BJ (cell line): ENCODE data around the gene COPS9. TPM values are rescaled to one million over a fixed set of nuclear protein-coding genes. Genes with fewer than 3 reads are reported as not detected.

Experiments
- CTCF ChIA-PET: fragments of 350-600 bp; formaldehyde crosslinking; extraction: SDS; loops from one replicate; lab custom pipeline; 2021; ENCODE audit warnings: antibody characterized with exemption, inconsistent platforms; lab: Yijun Ruan, JAX
- POLR2A ChIA-PET: fragments of 300-600 bp; sonication (Branson Sonifier 250); formaldehyde crosslinking; extraction: SDS; loops from one replicate; lab custom pipeline; 2021; ENCODE audit warnings: antibody characterized with exemption; lab: Charles Lee
- DNase-seq: peaks from one replicate; pipeline ENCODE4 v3.0.0-alpha.2; 2011; ENCODE audit warnings: low read depth
- H3K27me3 ChIP-seq: 2 replicates; pipeline ENCODE4 v1.6.0; 2011; ENCODE audit warnings: low read length; ENCODE audit not compliant: control insufficient read depth, insufficient read depth
- H3K36me3 ChIP-seq: 2 replicates; pipeline ENCODE4 v1.5.1; 2011; ENCODE audit warnings: low read length; ENCODE audit not compliant: control insufficient read depth, insufficient read depth
- H3K4me3 ChIP-seq: 2 replicates; pipeline ENCODE4 v1.5.1; 2011; ENCODE audit warnings: low read depth, mild to moderate bottlenecking, control low read depth, low read length
- CTCF ChIP-seq: IDR thresholded peaks from 2 replicates; pipeline ENCODE4 v1.5.1; 2011; ENCODE audit warnings: low read depth, mild to moderate bottlenecking, control low read depth, inconsistent platforms, low read length, moderate library complexity; ENCODE audit not compliant: insufficient read depth
- polyA plus RNA-seq: library from polyadenylated mRNA; depleted of rRNA; stranded (reverse); fragments of >200 nt; gene quantifications from 2 replicates; pipeline ENCODE4 v1.2.3, GENCODE V29; 2011

Gene COPS9
- polyA plus RNA-seq, 1 experiment, result 334 TPM

- ChIA-PET CTCF (interaction anchor here (0.6 to 1.7 kb wide), 11 partner anchors 9 to 359 kb away, joined by 3 to 5 read pairs (median 3); partner anchors contain the start of gene OTOS), POLR2A (no interaction called here)
- TF ChIP-seq CTCF, result peak; percentile 88
- Histone ChIP-seq H3K27me3 (peaks cover 4% of the 10 kb centered on the region), H3K36me3 (no peaks in the 10 kb centered on the region), H3K4me3 (no peak overlapping the region)
- DNase-seq, result no peak
These were observed 14.1 kb upstream of the COPS9 start for GRCh38 chr2:240149943-240150784.

GRCh38 chr2:240147911-240148587 is 11.9 kb upstream of the COPS9 start:
- POLR2A ChIA-PET, result no interaction called here
- no peak for DNase-seq
- Histone ChIP-seq H3K4me3 (no peak overlapping the region), H3K36me3 (no peaks in the 10 kb centered on the region), H3K27me3 (peaks cover 4% of the 10 kb centered on the region)
- CTCF ChIA-PET, result no interaction called here
- TF ChIP-seq CTCF, result no peak

- H3K36me3 ChIP-seq, result no peaks in the 10 kb centered on the region
- H3K27me3 ChIP-seq, result peaks cover 4% of the 10 kb centered on the region
- POLR2A ChIA-PET, result no interaction called here
- H3K4me3 ChIP-seq, result no peak overlapping the region
- TF ChIP-seq CTCF, result no peak
- CTCF ChIA-PET, result no interaction called here
- no peak for DNase-seq
These were observed 11.3 kb upstream of the COPS9 start for GRCh38 chr2:240147382-240147781.

GRCh38 chr2:240146627-240147278 is 10.6 kb upstream of the COPS9 start:
- DNase-seq, result no peak
- ChIA-PET POLR2A (no interaction called here), CTCF (interaction anchor here (8.2 kb wide), 1 partner anchor 87 kb away, joined by 175 read pairs; no protein-coding TSS in a partner anchor)
- no peak overlapping the region for H3K4me3 ChIP-seq
- TF ChIP-seq CTCF, result no peak
- H3K36me3 ChIP-seq, result no peaks in the 10 kb centered on the region
- H3K27me3 ChIP-seq, result peaks cover 2% of the 10 kb centered on the region
